CD14-positive monocyte (primary cell): ENCODE measurements around the gene AOPEP. TPM values are rescaled to one million over a fixed set of nuclear protein-coding genes. Genes with fewer than 3 reads are reported as not detected.

ENCODE experiments used
- DNase-seq, 3 donors: peaks; one replicate each; pipeline ENCODE4 v3.0.0-alpha.2; 2011 to 2022
- H2AFZ ChIP-seq: 2 replicates; pipeline ENCODE4 v1.6.0; 2012; ENCODE audit warnings: mild to moderate bottlenecking, low read depth, low read length, inconsistent platforms; ENCODE audit not compliant: insufficient read depth, poor library complexity, severe bottlenecking
- H3K27ac ChIP-seq, 2 donors: 1 replicate in 1 of 2; 2 replicates in 1 of 2; pipeline ENCODE4 v1.5.1; 2012 to 2013; ENCODE audit warnings: low read length in 2 of 2, control low read depth in 1 of 2, inconsistent platforms in 1 of 2, low read depth in 1 of 2, mild to moderate bottlenecking in 1 of 2
- H3K27me3 ChIP-seq, 2 donors: one replicate each; pipeline versions ENCODE4 v1.6.0 to v1.6.1; 2011 to 2013; ENCODE audit warnings: low read length in 2 of 2; ENCODE audit not compliant: control insufficient read depth in 2 of 2, insufficient read depth in 2 of 2
- H3K36me3 ChIP-seq, 2 donors: replicated peaks in 1 of 2; 1 replicate in 1 of 2; 2 replicates in 1 of 2; pipeline versions ENCODE4 v1.5.1 to v1.6.1; 2012 to 2013; ENCODE audit warnings: low read length in 2 of 2, control low read depth in 1 of 2, inconsistent platforms in 1 of 2, mild to moderate bottlenecking in 1 of 2; ENCODE audit not compliant: insufficient read depth in 2 of 2, control insufficient read depth in 1 of 2
- H3K4me1 ChIP-seq, 2 donors: 1 replicate in 1 of 2; 2 replicates in 1 of 2; pipeline versions ENCODE4 v1.5.1 to v1.6.1; 2012 to 2013; ENCODE audit warnings: low read length in 2 of 2, control low read depth in 1 of 2, inconsistent platforms in 1 of 2, mild to moderate bottlenecking in 1 of 2, moderate library complexity in 1 of 2; ENCODE audit not compliant: insufficient read depth in 2 of 2, control insufficient read depth in 1 of 2
- H3K4me2 ChIP-seq: replicated peaks from 2 replicates; pipeline ENCODE3; 2012; ENCODE audit warnings: low read length, moderate library complexity, mild to moderate bottlenecking; ENCODE audit not compliant: poor library complexity, severe bottlenecking; ENCODE audit errors: extremely low read depth
- H3K4me3 ChIP-seq, 3 experiments: fragments of 200-600 bp in 1 of 3; sonication (generic) in 1 of 3; replicated peaks in 1 of 3; 1 replicate in 2 of 3; 2 replicates in 1 of 3; pipeline ENCODE4 v1.5.1; 2011 to 2013; ENCODE audit warnings: low read length in 3 of 3, mild to moderate bottlenecking in 3 of 3, control low read depth in 2 of 3, low read depth in 2 of 3, inconsistent platforms in 1 of 3, moderate library complexity in 1 of 3
- H3K79me2 ChIP-seq: 2 replicates; pipeline ENCODE4 v1.6.0; 2012; ENCODE audit warnings: mild to moderate bottlenecking, control low read depth, inconsistent platforms, low read length, moderate library complexity; ENCODE audit not compliant: insufficient read depth
- H3K9ac ChIP-seq: 2 replicates; pipeline ENCODE4 v1.6.0; 2017; ENCODE audit warnings: low read length, mild to moderate bottlenecking; ENCODE audit not compliant: insufficient read depth, poor library complexity, severe bottlenecking
- H3K9me3 ChIP-seq, 2 donors: replicated peaks in 1 of 2; 1 replicate in 1 of 2; 2 replicates in 1 of 2; pipeline versions ENCODE4 v1.5.1 to v1.6.1; 2012 to 2013; ENCODE audit warnings: low read length in 2 of 2, control low read depth in 1 of 2; ENCODE audit not compliant: control insufficient read depth in 1 of 2, insufficient read depth in 1 of 2
- H4K20me1 ChIP-seq: 2 replicates; pipeline ENCODE4 v1.6.0; 2012; ENCODE audit warnings: mild to moderate bottlenecking, low read length, control low read depth, moderate library complexity; ENCODE audit not compliant: insufficient read depth
- H3K27ac Mint-ChIP-seq, 7 donors: one replicate each; pipeline ENCODE4 v1.8.0; 2020; ENCODE audit warnings: mild to moderate bottlenecking in 7 of 7, mixed read lengths in 7 of 7, moderate library complexity in 6 of 7, inconsistent platforms in 2 of 7
- H3K27me3 Mint-ChIP-seq, 3 donors: one replicate each; pipeline ENCODE4 v1.8.0; 2021 to 2022; ENCODE audit warnings: low read depth in 3 of 3, mild to moderate bottlenecking in 3 of 3, mixed read lengths in 3 of 3, moderate library complexity in 3 of 3, inconsistent platforms in 1 of 3
- H3K36me3 Mint-ChIP-seq, 2 donors: one replicate each; pipeline ENCODE4 v1.8.0; 2020; ENCODE audit warnings: mixed read lengths in 2 of 2, inconsistent platforms in 1 of 2, mild to moderate bottlenecking in 1 of 2
- H3K4me1 Mint-ChIP-seq: one replicate; pipeline ENCODE4 v1.8.0; 2020; ENCODE audit warnings: mild to moderate bottlenecking, mixed read lengths
- H3K4me3 Mint-ChIP-seq, 2 donors: one replicate each; pipeline ENCODE4 v1.8.0; 2020; ENCODE audit warnings: mild to moderate bottlenecking in 2 of 2, mixed read lengths in 2 of 2, moderate library complexity in 1 of 2
- H3K9me3 Mint-ChIP-seq, 7 donors: one replicate each; pipeline ENCODE4 v1.8.0; 2020 to 2022; ENCODE audit warnings: mixed read lengths in 7 of 7, mild to moderate bottlenecking in 6 of 7, moderate library complexity in 6 of 7, inconsistent platforms in 2 of 7
- WGBS: methylation state at CpG from one replicate; pipeline ENCODE4 v1.1.5; 2013; ENCODE audit warnings: missing lambda C conversion rate; ENCODE audit not compliant: insufficient coverage; 5-methylcytosine and 5-hydroxymethylcytosine counted together
- intact Hi-C, 2 donors: fragments of 100-400 bp; cut with micrococcal nuclease; formaldehyde crosslinking; loops; one replicate each; pipeline versions ENCODE4 v1.15.0 to v1.15.1; 2023
- polyA plus RNA-seq, 3 donors: library from polyadenylated mRNA; depleted of rRNA in 1 of 3; unstranded in 2 of 3; stranded (reverse) in 1 of 3; fragments of 300-500 nt in 2 of 3; fragments of >200 nt in 1 of 3; fragmentation: Illumina TruSeq in 2 of 3; gene quantifications; 1 replicate in 2 of 3; 2 replicates in 1 of 3; pipeline ENCODE4 v1.2.3, GENCODE V29; 2012 to 2021
- TF ChIP-seq, protein P1 (sequence below): fragments of 200-600 bp; IDR thresholded peaks from one replicate; pipeline ENCODE4 v1.8.0; 2022; ENCODE audit warnings: antibody characterized with exemption, mild to moderate bottlenecking

The AOPEP gene
- polyA plus RNA-seq, 3 donors, result 3.0 to 4.1 (median 3.1) TPM

GRCh38 chr9:94786586-94786985 lies 60.1 kb downstream of the AOPEP start:
- Histone ChIP-seq H4K20me1 (no peaks in the 10 kb centered on the region), H3K9ac (no peak overlapping the region), H3K4me3 (no peak overlapping the region), H3K27me3 (no peaks in the 10 kb centered on the region), H3K9me3 (no peaks in the 10 kb centered on the region), H2AFZ (no peak overlapping the region), H3K79me2 (no peaks in the 10 kb centered on the region), H3K4me1 (no peaks in the 10 kb centered on the region), H3K4me2 (no peak overlapping the region), H3K36me3 (no peaks in the 10 kb centered on the region), H3K27ac (no peak overlapping the region)
- Mint-ChIP-seq H3K9me3 (peaks cover 0 to 2% (median 0%) of the 10 kb centered on the region in 7 donors), H3K4me1 (peaks cover 3% of the 10 kb centered on the region), H3K27ac (no peak overlapping the region), H3K36me3 (peaks cover 0 to 13% of the 10 kb centered on the region in 2 donors), H3K27me3 (no peaks in the 10 kb centered on the region), H3K4me3 (no peak overlapping the region)
- DNase-seq, result no peak
- WGBS, result 100% methylated on average over 2 of the region's 3 CpGs
- intact Hi-C loops, result no loop called here
- TF ChIP-seq, protein P1, sequence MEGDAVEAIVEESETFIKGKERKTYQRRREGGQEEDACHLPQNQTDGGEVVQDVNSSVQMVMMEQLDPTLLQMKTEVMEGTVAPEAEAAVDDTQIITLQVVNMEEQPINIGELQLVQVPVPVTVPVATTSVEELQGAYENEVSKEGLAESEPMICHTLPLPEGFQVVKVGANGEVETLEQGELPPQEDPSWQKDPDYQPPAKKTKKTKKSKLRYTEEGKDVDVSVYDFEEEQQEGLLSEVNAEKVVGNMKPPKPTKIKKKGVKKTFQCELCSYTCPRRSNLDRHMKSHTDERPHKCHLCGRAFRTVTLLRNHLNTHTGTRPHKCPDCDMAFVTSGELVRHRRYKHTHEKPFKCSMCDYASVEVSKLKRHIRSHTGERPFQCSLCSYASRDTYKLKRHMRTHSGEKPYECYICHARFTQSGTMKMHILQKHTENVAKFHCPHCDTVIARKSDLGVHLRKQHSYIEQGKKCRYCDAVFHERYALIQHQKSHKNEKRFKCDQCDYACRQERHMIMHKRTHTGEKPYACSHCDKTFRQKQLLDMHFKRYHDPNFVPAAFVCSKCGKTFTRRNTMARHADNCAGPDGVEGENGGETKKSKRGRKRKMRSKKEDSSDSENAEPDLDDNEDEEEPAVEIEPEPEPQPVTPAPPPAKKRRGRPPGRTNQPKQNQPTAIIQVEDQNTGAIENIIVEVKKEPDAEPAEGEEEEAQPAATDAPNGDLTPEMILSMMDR, result no peak

- no peak overlapping the region for H3K4me2 ChIP-seq
- H3K27ac Mint-ChIP-seq, result peak overlapping the region in 1 of 7 donors; percentile 12
- TF ChIP-seq, protein P1, result no peak
- DNase-seq, result no peak
- no peak overlapping the region for H3K4me3 Mint-ChIP-seq
- no peak overlapping the region for H3K27ac ChIP-seq
- H3K79me2 ChIP-seq, result no peaks in the 10 kb centered on the region
- H3K27me3 ChIP-seq, result no peaks in the 10 kb centered on the region
- 83% methylated on average over 1 of the region's 6 CpGs for WGBS
- no peaks in the 10 kb centered on the region for H3K9me3 ChIP-seq
- no peaks in the 10 kb centered on the region for H3K36me3 ChIP-seq
- no peak overlapping the region for H3K9ac ChIP-seq
- intact Hi-C loops, result no loop called here
- no peaks in the 10 kb centered on the region for H3K4me1 ChIP-seq
- H2AFZ ChIP-seq, result no peak overlapping the region
- H3K9me3 Mint-ChIP-seq, result peaks cover 0 to 2% (median 0%) of the 10 kb centered on the region in 7 donors
- no peaks in the 10 kb centered on the region for H4K20me1 ChIP-seq
- no peaks in the 10 kb centered on the region for H3K27me3 Mint-ChIP-seq
- H3K4me3 ChIP-seq, result no peak overlapping the region
- H3K4me1 Mint-ChIP-seq, result peaks cover 3% of the 10 kb centered on the region
- H3K36me3 Mint-ChIP-seq, result peaks cover 0 to 13% of the 10 kb centered on the region in 2 donors
These were observed 60.8 kb downstream of the AOPEP start for GRCh38 chr9:94787266-94787665.
